Measurements from ENCODE around the gene STK11.

GRCh38 chr19:1168572-1169410, 36.8 kb upstream of the STK11 start:
- TF ChIP-seq CTCF (IDR thresholded peaks at IDR 0.05) (no peak), POLR2A (IDR thresholded peaks at IDR 0.05) (no peak)

Measured in breast epithelium (tissue), 3 donors.